GM21390 (cell line): ENCODE results near the gene GPX5.
"Not testable (repeated sequence)": the region's sequence is repeated elsewhere in the genome, so short reads cannot be mapped to it uniquely, and the experiment has no call there.

Source experiments
- ATAC-seq: cut with Tn5 transposase; IDR thresholded peaks from one replicate; pipeline ENCODE4 v1.9.1; 2021; ENCODE audit not compliant: unreplicated experiment

GPX5 gene, protein sequence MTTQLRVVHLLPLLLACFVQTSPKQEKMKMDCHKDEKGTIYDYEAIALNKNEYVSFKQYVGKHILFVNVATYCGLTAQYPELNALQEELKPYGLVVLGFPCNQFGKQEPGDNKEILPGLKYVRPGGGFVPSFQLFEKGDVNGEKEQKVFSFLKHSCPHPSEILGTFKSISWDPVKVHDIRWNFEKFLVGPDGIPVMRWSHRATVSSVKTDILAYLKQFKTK

DNA sequence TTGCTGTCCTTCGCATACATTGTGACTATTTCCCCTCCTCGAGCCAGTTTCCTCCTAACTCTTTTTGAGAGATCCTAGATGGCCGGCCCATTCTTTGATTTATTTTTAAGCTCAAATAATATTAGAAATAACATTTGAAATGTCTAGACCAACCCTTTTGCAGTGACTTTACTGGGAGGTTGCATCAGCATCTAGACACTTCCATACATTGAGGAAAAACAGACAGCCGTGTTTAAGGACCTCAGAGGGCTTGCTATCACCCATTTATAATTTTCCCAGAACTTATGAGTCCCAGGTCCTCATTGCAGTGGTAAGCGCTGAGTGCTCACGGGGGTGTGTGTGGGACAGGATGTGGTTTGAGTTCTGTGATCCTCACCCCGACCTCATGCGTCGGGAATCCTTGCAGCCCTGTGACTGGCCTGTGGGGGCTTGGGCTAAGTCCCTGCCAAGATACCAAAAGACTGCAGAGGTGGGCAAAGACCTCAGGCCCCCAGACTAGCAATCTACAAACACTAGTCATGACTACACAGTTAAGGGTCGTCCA lies at the start of gene GPX5:
Gene GPX5, plus strand, starts transcription at position 386 of the 544 bp plus-strand sequence. Its CDS starts 133 bp downstream, at position 519.
- ATAC-seq = no peak

DNA sequence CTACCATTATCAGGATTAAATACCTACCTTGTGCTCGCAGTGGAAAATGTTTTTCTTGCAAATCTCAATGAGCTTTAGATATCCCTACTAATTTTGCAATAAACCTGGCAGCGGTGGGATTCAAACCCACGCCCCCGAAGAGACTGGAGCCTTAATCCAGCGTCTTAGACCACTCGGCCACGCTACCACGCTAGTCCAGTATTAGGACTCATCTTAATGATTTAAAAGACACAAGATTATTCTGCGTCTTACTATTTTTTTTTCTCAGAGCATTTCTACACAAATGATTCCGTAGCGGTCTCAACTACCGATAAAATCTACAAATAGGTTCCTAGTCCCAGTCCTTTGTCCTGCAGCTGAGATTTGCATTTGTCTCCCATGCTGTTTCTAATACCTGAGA lies 47.2 kb upstream of the GPX5 start:
- no peak for ATAC-seq

DNA sequence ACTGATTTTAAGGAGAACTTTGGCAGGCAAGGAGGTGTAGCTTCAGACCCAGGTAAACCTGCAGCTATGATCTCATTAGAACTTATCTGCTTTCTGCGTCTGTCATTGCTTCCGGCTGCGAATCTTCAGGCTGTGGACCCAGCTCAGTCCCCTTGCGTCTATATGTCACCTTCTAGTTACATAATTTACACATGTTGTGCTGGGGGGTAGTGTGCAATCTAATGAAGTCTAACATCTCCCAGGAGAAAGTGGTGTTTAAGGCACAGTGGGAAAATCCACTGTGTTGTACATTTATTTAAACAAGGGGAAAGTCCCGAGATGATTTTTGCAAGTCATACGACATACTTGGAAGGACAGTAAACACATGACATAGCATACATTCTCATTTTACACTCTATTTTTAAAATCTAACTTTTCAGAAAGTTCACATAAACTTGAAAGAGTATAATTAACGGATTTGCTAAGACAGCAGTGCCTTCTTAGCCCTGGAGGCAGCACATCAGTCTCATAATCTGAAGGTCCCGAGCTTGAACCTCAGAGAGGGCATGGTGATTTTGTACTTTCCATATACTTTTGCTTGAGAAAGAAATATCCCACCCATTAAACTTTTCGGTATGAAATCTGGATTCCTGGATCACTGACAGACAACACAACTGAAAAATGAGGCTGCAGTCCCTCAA lies 45.3 kb upstream of the GPX5 start:
- no peak for ATAC-seq

DNA sequence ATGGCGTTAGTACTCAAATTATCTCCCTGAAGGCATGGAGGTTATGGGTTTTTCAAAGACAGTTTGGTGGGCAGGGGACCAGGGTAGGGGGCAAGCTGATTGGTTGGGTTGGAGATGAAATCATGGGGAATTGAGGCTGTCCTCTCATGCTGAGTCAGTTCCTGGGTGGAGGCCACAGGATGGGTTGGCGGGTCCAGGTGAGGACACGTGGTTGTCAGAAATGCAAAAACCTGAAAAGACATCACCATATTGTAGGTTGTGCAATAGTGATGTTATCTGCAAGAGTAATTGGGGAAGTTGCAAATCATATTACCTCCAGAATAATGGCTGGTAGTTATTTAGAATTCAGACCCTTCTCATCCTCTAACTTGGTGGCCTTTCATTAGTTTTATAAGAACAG lies 40.2 kb upstream of the GPX5 start:
- ATAC-seq = no peak

DNA sequence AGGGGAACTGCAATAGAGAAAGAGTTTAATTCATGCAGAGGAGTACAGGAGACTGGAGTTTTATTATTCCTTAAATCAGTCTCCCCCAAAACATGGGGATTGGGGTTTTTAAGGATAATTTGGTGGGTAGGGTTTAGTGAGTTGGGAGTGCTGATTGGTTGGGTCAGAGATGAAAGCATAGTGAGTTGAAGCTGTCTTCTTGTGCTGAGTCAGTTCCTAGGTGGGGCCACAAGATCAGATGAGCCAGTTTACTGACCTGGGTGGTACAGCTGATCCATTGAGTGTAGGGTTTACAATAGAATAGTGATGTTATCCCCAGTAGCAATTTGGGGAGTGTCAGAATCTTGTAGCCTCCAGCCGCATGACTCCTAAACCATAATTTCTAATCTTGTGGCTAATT lies 39.1 kb upstream of the GPX5 start:
- ATAC-seq = no peak

DNA sequence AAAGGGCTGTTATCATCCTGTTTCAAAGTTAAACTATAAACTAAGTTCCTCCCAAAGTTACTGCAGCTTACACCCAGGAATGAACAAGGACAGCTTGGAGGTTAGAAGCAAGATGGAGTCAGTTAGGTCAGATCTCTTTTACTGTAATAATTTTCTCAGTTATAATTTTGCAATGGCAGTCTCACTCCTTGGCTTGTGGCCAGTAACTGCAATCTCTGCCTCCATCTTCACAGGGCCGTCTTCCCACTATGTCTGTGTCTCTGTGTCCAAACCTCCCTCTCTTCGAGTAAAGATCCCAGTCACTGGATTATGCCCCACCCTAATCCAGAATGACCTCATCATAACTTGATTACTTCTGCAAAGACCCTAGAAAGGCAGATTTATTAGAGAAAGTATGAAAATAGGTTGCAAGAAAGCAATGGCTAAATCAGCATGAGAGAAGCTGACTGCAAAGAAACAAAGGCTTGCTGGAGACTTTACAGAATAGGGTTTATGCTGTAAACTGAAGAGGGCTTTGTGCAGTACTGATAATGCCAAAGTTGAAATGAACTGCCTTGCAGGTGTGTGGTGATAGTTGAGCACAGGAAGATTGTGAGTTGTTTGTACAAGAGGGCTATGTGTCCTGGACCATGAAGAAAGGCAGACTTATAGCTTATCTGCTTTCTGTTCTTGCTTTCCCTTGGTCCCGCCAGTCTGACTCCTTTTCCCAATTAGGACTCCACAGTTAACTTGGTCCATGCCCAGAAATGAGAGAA lies 38.5 kb upstream of the GPX5 start:
- ATAC-seq = no peak

DNA sequence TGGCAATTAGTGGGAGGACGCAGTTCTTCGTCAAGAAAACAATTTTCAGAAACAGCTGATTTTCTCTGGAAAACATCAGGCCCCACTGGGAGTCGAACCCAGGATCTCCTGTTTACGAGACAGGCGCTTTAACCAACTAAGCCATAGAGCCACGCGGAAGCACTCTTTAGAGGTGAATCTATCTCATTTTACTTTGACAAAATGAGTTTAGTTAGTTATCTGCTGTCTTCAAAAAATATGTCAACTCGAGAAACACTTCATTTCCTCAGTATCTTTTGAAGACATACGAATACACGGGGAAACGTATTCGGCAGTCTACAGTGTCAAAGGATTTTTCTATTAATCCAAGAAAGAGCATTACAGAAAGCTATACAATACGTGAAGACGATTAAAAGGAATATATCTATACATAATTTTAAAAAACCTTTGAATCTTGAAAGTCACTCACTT lies 36.7 kb upstream of the GPX5 start:
- ATAC-seq = no peak

DNA sequence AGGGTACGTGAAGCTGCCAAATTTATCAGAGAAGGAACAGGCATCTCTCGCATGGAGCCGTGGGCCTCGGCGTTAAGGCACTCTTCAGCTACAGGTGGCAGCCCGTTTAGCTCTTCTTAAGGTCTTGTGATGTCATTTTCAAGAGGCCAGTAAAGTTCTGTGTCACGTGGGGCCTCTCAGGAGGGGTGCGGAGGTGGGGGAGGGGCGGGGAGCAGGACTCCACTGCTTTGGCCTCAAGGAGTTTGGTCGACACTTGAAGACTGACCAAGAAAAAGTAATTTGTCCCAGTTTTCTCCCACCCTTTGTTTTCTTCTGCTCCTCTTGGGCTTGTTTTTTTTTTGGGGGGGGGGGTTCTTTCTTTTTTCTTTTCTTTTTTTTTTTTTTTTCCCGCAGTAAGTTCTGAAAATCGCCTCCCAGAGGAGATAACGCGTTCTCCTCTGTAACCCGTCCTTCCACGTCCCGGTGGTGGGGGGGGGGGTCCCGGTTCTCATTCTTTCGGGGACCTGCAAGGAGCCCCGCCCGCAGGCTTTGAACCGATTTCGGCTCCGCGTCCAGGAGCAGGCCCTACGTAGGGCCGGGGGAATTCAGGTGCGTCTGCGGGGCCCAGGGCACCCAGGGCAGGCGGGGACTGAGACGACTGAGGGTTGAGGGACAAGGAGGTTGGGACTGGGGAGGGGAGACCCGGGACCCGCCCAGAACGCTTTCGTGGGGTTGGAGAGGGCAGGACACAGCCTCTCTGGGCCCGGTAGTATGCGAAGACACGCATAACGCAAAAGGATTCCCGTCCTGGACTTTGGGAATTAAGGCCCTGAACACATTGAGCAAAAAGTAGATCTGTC lies 36.1 kb upstream of the GPX5 start:
- peak; percentile 61 for ATAC-seq

DNA sequence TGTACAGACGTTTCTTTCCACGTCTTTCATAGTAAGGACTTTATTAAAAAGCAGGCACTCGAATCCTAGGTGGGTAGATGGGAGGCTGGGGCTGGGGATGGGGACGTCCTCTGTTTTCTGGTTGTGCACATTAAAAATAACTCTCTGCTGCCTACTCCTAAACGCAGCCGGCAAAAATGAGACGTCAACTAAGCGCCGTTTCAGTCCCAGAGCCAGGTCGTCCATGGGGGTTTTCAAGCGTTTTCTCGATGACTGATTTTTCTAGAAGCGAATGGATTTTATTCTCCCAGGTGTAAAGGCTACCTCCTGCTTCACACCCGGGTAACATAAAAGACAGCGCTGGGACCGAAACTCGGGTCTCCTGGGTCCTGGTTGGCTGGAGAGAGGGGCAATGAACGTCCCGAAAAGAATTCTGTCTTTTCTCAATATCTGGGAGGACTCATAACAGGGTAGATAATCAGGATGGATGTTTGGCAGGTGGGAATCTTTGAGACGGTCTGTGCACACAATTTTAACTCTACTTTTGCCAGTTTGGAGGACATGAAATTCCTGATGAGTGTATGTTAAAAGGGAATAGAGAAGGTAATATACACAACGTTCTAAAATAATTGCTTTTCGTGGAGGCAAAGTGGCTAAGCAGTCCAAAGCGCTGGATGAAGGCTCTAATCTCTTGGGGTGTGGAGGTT lies 35.3 kb upstream of the GPX5 start:
- no peak for ATAC-seq

DNA sequence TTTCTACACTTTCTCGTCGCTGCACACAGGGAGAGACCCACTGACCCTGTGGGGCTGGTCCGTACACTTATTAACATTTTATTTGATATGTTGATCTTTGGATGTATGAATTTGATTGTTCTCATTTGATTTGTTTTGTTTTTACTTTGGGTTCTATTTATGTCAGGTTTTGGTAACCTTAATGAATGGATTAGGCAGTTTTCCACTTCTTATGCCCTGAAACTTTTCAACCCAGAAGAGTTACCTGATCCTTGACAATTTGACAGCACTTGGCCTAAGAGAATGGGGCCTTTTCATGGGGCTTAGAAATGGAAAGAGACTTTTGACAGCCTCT lies 33.7 kb upstream of the GPX5 start:
- ATAC-seq = no peak

DNA sequence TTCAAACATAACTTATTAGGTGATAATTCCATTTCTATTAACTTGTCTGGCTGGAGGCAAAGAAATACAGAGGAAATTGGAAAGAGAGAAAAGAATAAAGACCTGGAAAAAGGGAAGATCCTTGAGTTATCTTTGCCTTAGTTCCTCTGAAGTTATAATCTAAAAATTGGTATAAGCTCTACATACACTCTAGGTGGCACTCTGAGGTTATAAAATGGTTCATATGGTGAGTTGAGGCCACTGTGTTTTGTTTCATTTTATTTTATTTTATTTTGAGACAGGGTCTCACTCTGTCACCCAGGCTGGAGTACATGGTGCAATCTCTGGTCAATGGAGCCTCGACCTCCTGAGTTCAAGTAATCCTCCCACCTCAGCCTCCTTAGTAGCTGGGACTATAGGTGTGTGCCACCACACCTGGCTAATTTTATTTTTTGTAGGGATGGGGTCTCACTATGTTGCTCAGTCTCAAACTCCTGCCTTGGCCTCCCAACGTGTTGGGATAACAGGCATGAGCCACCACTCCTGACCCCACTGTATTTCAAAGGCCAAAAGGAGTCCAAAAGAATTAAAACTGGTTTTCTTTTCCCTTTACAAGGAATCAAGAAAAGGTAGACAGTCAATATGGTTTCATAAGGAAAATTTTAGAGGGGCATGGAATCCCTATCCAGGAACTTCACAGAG lies 29.4 kb upstream of the GPX5 start:
- no peak for ATAC-seq

DNA sequence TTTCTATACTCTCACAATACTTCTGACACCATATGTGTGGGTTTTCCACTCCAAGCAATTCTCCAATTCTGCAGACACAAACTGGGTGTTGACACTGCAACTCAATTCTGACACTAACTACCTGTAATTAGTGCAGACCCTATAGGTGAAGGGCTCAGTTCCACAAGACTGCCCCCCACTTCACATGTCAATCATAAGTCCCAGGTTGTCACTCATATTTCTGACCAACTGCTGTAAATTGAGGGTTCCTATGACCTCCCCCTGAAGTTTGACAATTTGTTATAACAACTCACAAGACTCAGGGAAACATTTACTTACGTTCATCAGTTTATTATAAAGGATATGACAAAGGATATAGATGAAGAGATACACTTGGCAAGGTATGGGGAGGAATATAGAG lies 28.4 kb upstream of the GPX5 start:
- ATAC-seq = no peak

DNA sequence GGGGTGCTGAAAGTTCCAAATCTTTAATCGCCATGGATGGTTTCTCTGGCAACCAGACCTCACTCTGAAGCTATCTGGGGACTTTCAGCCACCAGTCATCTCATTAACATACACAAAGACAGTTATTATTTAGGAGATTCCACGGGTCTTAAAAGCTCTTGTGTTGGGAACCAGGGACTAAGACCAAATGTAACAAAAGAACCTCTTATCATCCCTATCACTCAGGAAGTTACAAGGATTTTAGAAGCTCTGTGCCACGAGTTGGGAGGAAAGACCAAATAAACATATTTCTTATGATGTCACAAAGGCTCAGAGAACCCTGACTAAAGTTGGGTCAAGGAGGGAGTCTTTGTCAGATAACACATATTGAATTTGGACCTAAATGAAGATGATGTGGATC lies 27.8 kb upstream of the GPX5 start:
- no peak for ATAC-seq

DNA sequence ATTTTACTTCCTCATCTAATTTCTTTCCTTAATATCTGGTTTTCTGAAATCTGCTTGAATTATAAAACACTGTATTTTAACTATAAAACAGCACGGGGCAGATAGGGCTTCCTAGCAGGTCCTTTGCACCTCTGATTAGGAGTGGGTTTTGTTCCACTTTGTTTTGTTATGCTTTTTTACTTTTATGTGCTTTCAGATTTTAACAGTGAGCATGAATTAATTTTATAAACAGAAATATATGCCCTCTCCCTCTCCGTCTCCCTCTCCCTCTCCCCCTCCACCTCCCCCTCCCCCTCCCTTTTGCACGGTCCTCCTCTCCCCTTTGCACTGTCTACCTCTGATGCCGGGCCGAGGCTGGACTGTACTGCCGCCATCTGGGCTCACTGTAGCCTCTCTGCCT lies 24.4 kb upstream of the GPX5 start:
- no peak for ATAC-seq

DNA sequence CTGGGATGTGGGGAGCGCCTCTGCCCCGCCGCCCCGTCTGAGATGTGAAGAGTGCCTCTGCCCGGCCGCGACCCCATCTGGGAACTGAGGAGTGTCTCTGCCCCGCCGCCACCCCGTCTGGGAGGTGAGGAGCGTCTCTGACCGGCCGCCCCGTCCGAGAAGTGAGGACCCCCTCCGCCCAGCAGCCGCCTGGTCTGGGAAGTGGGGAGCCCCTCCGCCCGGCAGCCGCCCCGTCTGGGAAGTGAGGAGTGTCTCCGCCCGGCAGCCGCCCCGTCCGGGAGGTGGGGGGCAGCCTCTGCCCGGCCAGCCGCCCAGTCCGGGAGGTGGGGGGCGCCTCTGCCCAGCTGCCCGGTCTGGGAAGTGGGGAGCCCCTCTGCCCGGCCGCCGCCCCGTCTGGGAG lies 23.5 kb upstream of the GPX5 start:
- ATAC-seq = not testable (repeated sequence)

DNA sequence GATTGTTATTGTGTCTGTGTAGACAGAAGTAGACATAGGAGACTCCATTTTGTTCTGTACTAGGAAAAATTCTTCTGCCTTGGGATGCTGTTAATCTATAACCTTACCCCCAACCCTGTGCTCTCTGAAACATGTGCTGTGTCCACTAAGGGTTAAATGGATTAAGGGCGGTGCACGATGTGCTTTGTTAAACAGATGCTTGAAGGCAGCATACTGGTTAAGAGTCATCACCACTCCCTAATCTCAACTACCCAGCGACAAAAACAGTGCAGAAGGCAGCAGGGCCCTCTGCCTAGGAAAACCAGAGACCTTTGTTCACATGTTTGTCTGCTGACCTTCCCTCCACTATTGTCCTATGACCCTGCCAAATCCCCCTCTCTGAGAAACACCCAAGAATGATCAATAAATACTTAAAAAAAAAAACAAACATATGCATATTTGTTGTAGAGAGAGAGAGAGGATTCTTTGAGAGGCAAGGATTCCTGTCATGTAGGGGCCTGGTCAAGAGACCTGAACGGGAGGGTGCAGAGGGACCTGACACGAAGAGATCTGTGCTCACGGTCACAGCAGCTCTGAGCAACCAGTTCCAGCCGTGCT lies 22.9 kb upstream of the GPX5 start:
- not testable (repeated sequence) for ATAC-seq

DNA sequence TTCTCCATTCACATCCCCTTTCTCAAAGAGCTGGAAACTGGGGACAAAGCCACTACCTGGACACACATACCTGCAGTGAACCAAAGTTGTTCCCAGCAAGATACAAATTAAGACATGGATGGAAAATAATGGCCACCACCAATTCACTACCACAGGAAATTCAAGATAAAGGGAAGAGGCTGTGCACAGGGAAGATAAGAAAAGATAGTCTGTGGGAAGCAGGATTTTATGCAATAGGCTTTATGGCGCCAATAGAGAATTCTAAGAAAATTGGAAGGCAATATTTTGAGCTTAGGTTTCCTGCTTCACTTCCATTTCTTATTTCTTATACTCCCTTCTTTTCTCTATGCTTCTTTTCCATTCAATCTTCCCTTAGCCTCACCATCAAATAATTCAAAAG lies 19.9 kb upstream of the GPX5 start:
- no peak for ATAC-seq

DNA sequence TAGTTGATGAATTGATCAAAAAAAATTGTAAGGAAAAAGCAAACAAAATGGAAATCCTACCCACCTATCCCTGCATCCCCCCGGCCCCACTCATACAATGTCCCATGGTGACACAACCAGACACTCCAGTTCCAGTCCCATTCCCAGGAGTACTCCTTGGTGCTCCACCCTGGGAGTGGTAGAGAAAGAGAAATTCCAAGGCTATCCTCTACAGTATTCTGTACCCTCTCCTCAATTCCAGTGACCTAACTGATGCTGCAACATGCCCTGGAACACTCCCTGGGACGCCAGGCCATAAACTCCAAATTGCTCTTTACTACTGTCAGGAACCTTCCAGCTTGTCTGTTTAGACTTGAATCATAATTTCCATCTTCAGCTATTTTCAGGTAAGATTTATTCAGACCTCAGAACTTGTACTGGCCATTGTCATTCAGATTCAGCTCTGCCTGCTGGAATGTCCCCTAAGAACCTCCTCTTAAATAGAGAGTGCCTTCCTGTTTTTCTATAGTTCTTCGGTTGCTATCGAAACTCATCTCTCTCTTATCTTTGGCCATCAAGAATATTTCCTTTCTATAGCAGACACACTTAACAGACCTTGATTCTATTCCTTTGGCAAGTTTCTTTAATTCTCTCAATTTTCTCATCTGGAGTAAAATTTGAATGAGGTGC lies 18.7 kb upstream of the GPX5 start:
- ATAC-seq = no peak
